Measurements from ENCODE around the gene EDNRB.

GRCh38 chr13:77913003-77913402, 5.6 kb downstream of the EDNRB start:
- TF ChIP-seq CTCF (IDR thresholded peaks at IDR 0.05 in 2 of 3, conservative IDR thresholded peaks at IDR 0.05 in 1 of 3; ENCODE audit: borderline replicate concordance in 1 of 3, insufficient read depth in 1 of 3, low read depth in 2 of 3, low read length in 2 of 3) (no peak), REST (IDR thresholded peaks at IDR 0.05; ENCODE audit: low read depth) (no peak), EZH2phosphoT487 (IDR thresholded peaks at IDR 0.05; ENCODE audit: borderline replicate concordance) (no peak), POLR2A (IDR thresholded peaks at IDR 0.05; ENCODE audit: borderline replicate concordance, extremely low read depth, insufficient read depth, insufficient read length) (no peak)

Data from HCT116 (cell line).